VCaP (cell line): ENCODE measurements around the gene CEP70.
"Not testable (repeated sequence)": the region's sequence is repeated elsewhere in the genome, so short reads cannot be mapped to it uniquely, and the experiment has no call there.

Experiments used
- H3K27ac ChIP-seq: fragments of 450-650 bp; 2 replicates; pipeline ENCODE4 v1.5.1; 2017
- CTCF ChIP-seq: fragments of 450-650 bp; conservative IDR thresholded peaks from 2 replicates; pipeline ENCODE4 v1.5.1; 2017; ENCODE audit warnings: mild to moderate bottlenecking, moderate library complexity

CEP70 gene

GRCh38 chr3:138578961-138579574 is 15.0 kb downstream of the CEP70 start:
- TF ChIP-seq CTCF = no peak
- no peak overlapping the region for H3K27ac ChIP-seq

- TF ChIP-seq CTCF = no peak
- no peak overlapping the region for H3K27ac ChIP-seq
These were observed 15.9 kb downstream of the CEP70 start for GRCh38 chr3:138578141-138578540.

- no peak overlapping the region for H3K27ac ChIP-seq
- no peak for TF ChIP-seq CTCF
These were observed 20.9 kb downstream of the CEP70 start for GRCh38 chr3:138573138-138573537.

GRCh38 chr3:138569624-138570023 is 24.4 kb downstream of the CEP70 start:
- H3K27ac ChIP-seq = not testable (repeated sequence)

GRCh38 chr3:138569090-138569489 is 25.0 kb downstream of the CEP70 start:
- no peak for TF ChIP-seq CTCF

GRCh38 chr3:138567403-138567802 is 26.7 kb downstream of the CEP70 start:
- no peak overlapping the region for H3K27ac ChIP-seq
- peak; percentile 70 for TF ChIP-seq CTCF

More at GRCh38 chr3:138569090-138569489, 25.0 kb downstream of the CEP70 start:
- H3K27ac ChIP-seq = no peak overlapping the region

- H3K27ac ChIP-seq = not testable (repeated sequence)
These were observed 27.8 kb downstream of the CEP70 start for GRCh38 chr3:138566293-138566692.

GRCh38 chr3:138562902-138563301 is 31.2 kb downstream of the CEP70 start:
- H3K27ac ChIP-seq = not testable (repeated sequence)

GRCh38 chr3:138560501-138560900 is 33.6 kb downstream of the CEP70 start:
- H3K27ac ChIP-seq = no peak overlapping the region
- no peak for TF ChIP-seq CTCF
